ENCODE measurements around the gene MCU.

Gene MCU

GRCh38 chr10:72782649-72783330 is 90.8 kb downstream of the MCU start:
- no peak for TF ChIP-seq SIN3A (IDR thresholded peaks at IDR 0.05; ENCODE audit: borderline replicate concordance, insufficient read depth, low read length)
- TF ChIP-seq TAF1 (IDR thresholded peaks at IDR 0.05; ENCODE audit: borderline replicate concordance, insufficient read depth, low read length): no peak
- TF ChIP-seq, protein P1, sequence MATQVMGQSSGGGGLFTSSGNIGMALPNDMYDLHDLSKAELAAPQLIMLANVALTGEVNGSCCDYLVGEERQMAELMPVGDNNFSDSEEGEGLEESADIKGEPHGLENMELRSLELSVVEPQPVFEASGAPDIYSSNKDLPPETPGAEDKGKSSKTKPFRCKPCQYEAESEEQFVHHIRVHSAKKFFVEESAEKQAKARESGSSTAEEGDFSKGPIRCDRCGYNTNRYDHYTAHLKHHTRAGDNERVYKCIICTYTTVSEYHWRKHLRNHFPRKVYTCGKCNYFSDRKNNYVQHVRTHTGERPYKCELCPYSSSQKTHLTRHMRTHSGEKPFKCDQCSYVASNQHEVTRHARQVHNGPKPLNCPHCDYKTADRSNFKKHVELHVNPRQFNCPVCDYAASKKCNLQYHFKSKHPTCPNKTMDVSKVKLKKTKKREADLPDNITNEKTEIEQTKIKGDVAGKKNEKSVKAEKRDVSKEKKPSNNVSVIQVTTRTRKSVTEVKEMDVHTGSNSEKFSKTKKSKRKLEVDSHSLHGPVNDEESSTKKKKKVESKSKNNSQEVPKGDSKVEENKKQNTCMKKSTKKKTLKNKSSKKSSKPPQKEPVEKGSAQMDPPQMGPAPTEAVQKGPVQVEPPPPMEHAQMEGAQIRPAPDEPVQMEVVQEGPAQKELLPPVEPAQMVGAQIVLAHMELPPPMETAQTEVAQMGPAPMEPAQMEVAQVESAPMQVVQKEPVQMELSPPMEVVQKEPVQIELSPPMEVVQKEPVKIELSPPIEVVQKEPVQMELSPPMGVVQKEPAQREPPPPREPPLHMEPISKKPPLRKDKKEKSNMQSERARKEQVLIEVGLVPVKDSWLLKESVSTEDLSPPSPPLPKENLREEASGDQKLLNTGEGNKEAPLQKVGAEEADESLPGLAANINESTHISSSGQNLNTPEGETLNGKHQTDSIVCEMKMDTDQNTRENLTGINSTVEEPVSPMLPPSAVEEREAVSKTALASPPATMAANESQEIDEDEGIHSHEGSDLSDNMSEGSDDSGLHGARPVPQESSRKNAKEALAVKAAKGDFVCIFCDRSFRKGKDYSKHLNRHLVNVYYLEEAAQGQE (IDR thresholded peaks at IDR 0.05; ENCODE audit: insufficient read depth in 1 of 2, low read depth in 2 of 2, low read length in 2 of 2): no peak
- no peak for TF ChIP-seq POLR2AphosphoS5 (IDR thresholded peaks at IDR 0.05; ENCODE audit: low read depth, low read length)
- no peak for TF ChIP-seq FOXP2 (optimal IDR thresholded peaks at IDR 0.05; ENCODE audit: borderline replicate concordance, extremely low read depth, extremely low read length, insufficient read depth)

- no peak for TF ChIP-seq SIN3A (IDR thresholded peaks at IDR 0.05; ENCODE audit: borderline replicate concordance, insufficient read depth, low read length)
- no peak for TF ChIP-seq TAF1 (IDR thresholded peaks at IDR 0.05; ENCODE audit: borderline replicate concordance, insufficient read depth, low read length)
- TF ChIP-seq, protein P1 (IDR thresholded peaks at IDR 0.05; ENCODE audit: insufficient read depth in 1 of 2, low read depth in 2 of 2, low read length in 2 of 2): no peak
- TF ChIP-seq FOXP2 (optimal IDR thresholded peaks at IDR 0.05; ENCODE audit: borderline replicate concordance, extremely low read depth, extremely low read length, insufficient read depth): no peak
- TF ChIP-seq POLR2AphosphoS5 (IDR thresholded peaks at IDR 0.05; ENCODE audit: low read depth, low read length): no peak
These were observed 91.5 kb downstream of the MCU start for GRCh38 chr10:72783410-72783833.

DNA sequence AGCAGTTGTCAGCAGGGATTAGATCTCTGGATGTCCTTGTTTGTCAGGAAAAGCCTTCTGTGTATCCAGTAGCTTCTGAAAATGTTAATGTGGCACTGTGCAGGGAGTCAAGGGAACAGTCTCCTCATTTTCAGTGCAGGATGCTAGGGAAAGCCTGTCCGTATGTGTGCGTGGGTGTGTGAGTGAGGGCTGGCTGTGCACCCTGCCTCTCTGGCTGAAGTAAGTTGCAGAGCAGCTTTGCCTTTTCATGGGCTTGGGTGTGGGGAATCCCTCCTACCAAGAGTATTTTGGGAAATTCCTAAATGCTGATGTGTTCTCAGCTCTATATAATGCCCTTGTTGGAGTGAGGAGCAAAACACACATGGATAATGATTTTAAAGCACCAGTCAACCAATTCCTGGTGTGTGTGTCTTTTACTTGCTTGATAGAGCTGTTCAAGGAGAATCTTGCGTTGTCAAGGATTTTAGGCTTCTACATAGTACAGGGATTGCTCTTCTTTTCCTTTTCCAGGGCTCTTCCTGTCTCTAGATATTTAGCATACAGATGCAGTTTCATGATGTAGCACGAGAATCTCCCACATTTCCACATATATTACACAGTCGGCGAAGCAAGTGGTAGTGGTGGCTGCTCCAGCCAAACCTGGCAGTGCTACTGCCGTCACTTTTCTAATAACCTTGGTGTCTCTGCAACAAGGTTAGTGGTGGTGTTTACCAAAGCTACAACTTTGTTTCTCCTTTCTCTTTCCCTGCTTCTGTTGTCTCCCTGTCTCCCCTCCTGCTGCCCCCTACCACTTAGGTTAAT is 92.8 kb downstream of the MCU start:
- TF ChIP-seq SIN3A (IDR thresholded peaks at IDR 0.05; ENCODE audit: borderline replicate concordance, insufficient read depth, low read length) (no peak), POLR2AphosphoS5 (IDR thresholded peaks at IDR 0.05; ENCODE audit: low read depth, low read length) (no peak), TAF1 (IDR thresholded peaks at IDR 0.05; ENCODE audit: borderline replicate concordance, insufficient read depth, low read length) (no peak), FOXP2 (optimal IDR thresholded peaks at IDR 0.05; ENCODE audit: borderline replicate concordance, extremely low read depth, extremely low read length, insufficient read depth) (no peak)
- TF ChIP-seq, protein P1 (IDR thresholded peaks at IDR 0.05; ENCODE audit: insufficient read depth in 1 of 2, low read depth in 2 of 2, low read length in 2 of 2): no peak

- TF ChIP-seq, protein P1 (IDR thresholded peaks at IDR 0.05; ENCODE audit: insufficient read depth in 1 of 2, low read depth in 2 of 2, low read length in 2 of 2): no peak
- TF ChIP-seq FOXP2 (optimal IDR thresholded peaks at IDR 0.05; ENCODE audit: borderline replicate concordance, extremely low read depth, extremely low read length, insufficient read depth) (no peak), TAF1 (IDR thresholded peaks at IDR 0.05; ENCODE audit: borderline replicate concordance, insufficient read depth, low read length) (no peak), POLR2AphosphoS5 (IDR thresholded peaks at IDR 0.05; ENCODE audit: low read depth, low read length) (no peak), SIN3A (IDR thresholded peaks at IDR 0.05; ENCODE audit: borderline replicate concordance, insufficient read depth, low read length) (no peak)
These were observed 93.5 kb downstream of the MCU start for GRCh38 chr10:72785409-72785808.

Measured in PFSK-1 (cell line).